Activated naive CD8-positive, alpha-beta T cell treated with anti-CD3 and anti-CD28 coated beads, Interleukin-2, amount 50 U/mL, for 16 hours (primary cell): Measurements from ENCODE around the gene DCBLD1.

Experiments
- DNase-seq: peaks from one replicate; pipeline ENCODE4 v3.0.0-alpha.2; 2020; ENCODE audit warnings: low read depth, low spot score

Gene DCBLD1

GRCh38 chr6:117555882-117556498 lies 73.5 kb downstream of the DCBLD1 start:
- DNase-seq: no peak

- DNase-seq: no peak
Observed at GRCh38 chr6:117557951-117558350, 75.5 kb downstream of the DCBLD1 start.

- DNase-seq: no peak
Observed at GRCh38 chr6:117558818-117559217, 76.3 kb downstream of the DCBLD1 start.

- DNase-seq: no peak
Observed at GRCh38 chr6:117559299-117559698, 76.8 kb downstream of the DCBLD1 start.

DNA sequence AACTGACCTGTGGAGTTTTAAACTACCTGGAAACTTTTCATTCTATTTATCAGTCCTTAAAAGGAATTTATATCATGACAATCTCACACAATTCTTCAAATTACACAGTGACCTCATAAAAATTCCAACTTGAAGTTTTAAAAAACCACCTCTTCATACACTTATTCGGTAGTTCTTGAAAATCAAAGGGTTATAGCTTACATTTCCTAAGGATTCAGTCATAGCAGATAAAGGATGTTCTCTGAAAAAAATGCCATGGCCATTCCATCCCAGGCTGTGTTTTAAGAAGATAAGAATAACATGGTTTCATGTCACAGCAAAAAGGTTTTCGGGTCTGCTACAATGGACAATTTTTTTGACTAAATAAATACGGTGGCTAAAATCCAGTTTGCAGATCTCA lies 78.7 kb downstream of the DCBLD1 start:
- DNase-seq: no peak

- no peak for DNase-seq
Observed at GRCh38 chr6:117564681-117565080, 82.2 kb downstream of the DCBLD1 start.

DNA sequence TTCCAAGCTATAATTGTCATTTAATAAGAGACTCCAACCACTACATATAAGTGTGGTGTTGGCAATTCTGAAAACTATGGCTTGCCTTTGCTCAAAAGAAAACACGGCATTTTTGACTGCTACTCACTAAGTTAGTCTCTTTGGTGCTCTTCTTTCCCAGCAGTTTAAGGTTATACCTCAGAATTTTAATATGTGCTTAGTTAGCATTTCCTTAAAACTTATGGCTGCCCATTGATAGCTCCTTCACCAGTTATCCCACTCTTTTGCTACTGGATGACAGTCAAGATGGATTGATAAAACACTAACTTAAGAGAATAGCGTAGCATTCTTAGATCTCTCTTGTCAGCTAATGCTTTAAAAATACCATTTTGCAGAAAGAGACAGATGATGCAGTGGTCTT lies 85.8 kb downstream of the DCBLD1 start:
- DNase-seq: no peak

GRCh38 chr6:117568831-117569410 lies 86.4 kb downstream of the DCBLD1 start:
- DNase-seq: no peak

DNA sequence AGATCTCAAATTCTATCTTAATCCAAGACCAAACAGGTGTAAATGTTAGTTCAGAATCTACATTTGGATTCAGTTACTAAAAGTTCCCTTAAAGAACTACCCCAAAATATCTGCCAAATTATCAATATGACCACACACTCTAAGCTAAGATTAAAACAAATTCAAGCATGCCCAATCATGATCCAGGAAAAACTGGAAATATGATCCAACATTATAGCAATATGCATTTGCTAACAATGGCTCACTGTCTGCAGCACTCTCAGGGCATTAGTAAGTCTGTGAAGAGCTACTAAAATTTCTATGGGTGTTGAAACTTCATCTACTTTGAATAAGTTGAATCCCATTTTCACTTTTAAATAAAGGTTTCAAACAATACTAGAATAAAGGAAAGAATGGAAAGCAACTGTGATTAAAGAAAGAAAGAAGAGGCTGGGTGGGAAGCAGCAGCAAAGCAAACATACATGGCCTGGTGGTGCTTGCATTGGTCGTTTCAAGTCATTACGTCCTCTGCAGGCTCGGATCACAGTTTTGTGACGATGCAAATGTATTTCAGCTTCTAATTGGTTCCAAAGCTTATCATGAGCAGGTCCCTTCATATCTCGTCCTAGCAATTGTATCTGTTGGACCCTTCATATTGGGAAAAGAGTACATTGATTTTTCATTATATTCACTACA lies 90.7 kb downstream of the DCBLD1 start:
- no peak for DNase-seq

- DNase-seq: no peak
Observed at GRCh38 chr6:117574198-117574597, 91.7 kb downstream of the DCBLD1 start.

DNA sequence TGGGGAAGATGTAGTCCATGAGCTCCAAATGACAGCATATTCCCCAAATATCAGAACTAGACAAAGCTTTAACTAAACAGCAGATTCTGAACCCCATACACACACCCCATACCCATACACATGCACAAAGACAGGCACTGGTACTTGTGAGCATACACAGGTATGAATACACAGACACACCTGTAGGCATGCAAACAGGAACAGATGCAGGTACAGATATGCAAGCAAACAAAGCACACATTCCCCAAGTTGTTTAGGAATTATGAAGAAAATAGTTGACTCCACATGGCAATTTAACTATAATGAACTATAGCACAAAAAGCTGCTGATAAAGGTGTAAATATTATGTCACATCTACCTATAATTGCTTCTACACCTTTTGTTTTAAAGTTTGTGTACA lies 103.2 kb downstream of the DCBLD1 start:
- DNase-seq: no peak

DNA sequence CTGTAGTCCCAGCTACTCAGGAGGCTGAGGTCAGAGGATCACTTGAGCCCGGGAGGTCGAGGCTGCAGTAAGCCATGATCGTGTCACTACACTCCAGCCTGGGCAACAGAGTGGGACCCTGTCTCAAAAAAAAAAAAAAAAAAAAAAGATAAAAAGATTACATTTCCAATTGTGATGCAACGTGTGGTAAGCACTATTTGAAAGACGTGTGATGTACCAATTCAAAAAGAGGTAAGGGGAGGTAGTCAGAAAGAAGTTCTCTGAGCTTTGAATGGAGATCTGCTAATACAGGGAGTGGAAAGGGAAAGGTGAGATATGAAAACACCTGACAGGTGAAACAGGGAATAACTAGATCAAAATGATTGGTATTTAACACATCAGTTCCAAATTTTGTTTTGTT lies 108.0 kb downstream of the DCBLD1 start:
- DNase-seq: no peak

GRCh38 chr6:117591405-117591804 lies 108.9 kb downstream of the DCBLD1 start:
- DNase-seq: no peak

DNA sequence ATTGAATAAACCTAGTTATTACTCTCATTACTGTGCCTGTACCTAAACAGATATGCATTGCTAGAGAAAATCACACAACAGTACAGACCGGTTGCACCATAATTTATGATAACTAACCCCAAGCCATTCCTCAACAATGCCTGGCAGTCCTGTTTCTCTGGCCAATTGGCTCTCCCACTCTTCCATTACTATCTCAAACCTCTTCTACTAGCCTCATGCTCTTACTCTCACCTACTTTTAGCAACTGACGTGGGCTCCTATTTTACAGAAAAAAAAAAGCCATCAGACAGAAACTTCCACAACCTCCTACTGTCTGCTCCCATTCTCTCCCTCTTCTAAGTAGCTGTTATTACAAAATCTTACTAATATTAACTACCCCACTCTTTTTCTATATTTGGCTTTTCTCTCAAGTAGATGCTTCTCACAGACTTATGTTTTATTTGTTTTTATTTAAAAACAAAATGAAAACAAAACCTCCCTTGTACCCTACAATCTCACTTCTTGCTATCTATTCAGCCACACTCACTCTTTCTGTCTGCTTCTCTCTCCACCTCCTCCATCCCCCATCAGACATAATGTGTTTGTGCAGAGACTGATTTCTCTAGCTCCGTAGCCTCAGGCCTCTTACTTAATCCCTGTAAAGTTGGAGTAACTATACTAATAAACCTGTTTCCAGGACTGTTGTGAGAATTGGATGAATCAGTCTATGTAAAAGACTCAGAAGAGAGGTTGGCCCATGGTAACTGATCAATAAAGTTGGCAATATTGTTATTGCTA lies 110.7 kb downstream of the DCBLD1 start:
- no peak for DNase-seq

DNA sequence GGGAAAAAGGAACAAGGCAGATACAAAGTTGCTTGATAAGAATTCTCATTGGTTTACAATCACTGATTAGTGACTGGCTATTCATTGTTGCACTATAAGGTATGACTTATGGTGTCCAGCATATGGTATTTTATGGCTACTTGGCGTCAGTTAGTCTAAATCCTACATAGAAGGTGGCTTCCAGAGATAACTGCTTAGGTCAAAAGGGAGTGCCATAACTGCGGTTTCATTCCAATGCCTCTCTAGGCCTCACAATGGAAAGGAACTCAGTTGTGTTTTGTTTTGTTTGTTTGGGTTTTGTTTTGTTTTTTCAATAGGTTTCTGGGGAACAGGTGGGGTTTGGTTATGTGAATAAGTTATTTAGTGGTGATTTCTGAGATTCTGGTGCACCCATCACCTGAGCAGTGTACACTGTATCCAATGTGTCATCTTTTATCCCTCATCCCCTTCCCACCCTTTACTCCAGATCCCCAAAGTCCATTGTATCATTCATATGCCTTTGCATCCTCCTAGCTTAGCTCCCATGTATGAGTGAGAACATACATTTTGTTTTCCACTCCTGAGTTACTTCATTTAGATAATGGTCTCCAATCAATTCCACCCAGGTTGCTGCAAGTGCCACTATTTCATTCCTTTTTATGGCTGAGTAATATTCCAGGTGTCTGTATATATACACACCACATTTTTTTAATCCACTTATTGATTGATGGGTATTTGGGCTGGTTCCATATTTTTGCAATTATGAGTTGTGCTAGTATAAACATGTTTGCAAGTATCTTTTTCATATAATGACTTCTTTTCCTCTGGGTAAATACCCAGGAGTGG lies 112.8 kb downstream of the DCBLD1 start:
- DNase-seq: no peak

DNA sequence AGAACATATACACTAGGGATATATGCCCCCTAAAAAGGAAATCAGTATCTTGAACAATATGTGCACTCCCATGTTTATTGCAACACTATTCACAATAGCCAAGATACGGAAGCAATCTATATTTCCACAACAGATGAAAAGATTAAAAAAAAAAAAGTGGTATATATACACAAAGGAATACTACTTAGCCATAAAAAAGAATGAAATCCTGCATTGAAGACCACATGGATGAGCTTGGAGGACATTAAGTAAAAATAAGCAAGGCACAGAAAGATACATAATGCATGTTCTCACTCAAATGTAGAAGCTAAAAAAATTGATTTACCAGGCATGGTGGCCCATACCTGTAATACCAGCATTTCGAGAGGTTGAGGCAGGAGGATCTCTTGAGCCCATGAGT lies 115.3 kb downstream of the DCBLD1 start:
- no peak for DNase-seq
